ENCODE data around the gene C2CD2. TPM values are rescaled to one million over a fixed set of nuclear protein-coding genes. Genes with fewer than 3 reads are reported as not detected.

C2CD2 gene
- total RNA-seq, 3 donors from 2014 or later, result 37.0 to 73.8 (median 41.6) TPM

GRCh38 chr21:41861255-41861654 lies 92.6 kb downstream of the C2CD2 start:
- no peaks in the 10 kb centered on the region for H3K9me3 ChIP-seq
- no peak for TF ChIP-seq POLR2AphosphoS5 (IDR thresholded peaks at IDR 0.05)
- TF ChIP-seq, protein P1, sequence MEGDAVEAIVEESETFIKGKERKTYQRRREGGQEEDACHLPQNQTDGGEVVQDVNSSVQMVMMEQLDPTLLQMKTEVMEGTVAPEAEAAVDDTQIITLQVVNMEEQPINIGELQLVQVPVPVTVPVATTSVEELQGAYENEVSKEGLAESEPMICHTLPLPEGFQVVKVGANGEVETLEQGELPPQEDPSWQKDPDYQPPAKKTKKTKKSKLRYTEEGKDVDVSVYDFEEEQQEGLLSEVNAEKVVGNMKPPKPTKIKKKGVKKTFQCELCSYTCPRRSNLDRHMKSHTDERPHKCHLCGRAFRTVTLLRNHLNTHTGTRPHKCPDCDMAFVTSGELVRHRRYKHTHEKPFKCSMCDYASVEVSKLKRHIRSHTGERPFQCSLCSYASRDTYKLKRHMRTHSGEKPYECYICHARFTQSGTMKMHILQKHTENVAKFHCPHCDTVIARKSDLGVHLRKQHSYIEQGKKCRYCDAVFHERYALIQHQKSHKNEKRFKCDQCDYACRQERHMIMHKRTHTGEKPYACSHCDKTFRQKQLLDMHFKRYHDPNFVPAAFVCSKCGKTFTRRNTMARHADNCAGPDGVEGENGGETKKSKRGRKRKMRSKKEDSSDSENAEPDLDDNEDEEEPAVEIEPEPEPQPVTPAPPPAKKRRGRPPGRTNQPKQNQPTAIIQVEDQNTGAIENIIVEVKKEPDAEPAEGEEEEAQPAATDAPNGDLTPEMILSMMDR (IDR thresholded peaks at IDR 0.05), result no peak
- intact Hi-C loops (cut with DNase I; ENCODE audit: low total_unique reads), result no loop called here
- no peaks in the 10 kb centered on the region for H3K27me3 ChIP-seq
- DNase-seq (ENCODE audit: low spot score in 2 of 2), result no peak
- H3K4me3 ChIP-seq, result no peak overlapping the region
- no peaks in the 10 kb centered on the region for H3K4me1 ChIP-seq
- H3K36me3 ChIP-seq, result no peaks in the 10 kb centered on the region
- no peak overlapping the region for H3K27ac ChIP-seq

DNA sequence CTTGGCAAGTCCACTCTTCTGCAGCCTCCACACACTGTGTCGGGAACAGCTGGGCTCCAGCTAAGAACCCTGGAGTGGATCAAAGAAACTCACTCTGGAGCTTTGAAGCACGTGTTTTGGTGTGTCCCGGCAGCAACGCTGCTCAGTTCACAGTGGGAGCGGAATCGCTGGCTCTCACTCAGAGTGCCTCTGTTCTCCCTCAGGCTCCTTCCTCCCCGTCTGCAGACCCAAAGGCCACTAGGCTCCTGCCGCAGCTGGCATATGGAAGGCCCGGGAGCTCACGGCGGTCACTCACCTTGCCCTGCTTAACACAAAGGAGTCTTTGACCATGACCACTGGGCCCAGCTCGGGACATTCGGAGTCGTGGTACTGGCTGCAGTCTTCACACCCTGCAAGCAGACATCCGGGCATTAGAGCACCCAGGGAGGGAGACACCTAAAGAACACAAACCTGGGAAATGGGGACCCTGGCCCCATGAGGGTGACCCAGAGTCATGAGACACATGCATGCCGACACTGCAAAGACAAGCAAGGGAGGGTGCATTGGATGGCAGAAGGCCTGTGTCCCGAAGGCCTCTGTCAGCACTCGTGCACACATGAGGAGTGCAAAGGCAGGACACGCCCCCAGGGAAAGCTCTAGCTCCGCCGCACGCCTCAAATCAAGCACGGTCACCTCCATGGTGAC lies 94.4 kb downstream of the C2CD2 start:
- Histone ChIP-seq H3K4me1 (no peaks in the 10 kb centered on the region), H3K27me3 (no peaks in the 10 kb centered on the region), H3K36me3 (no peaks in the 10 kb centered on the region), H3K4me3 (no peak overlapping the region), H3K27ac (no peak overlapping the region), H3K9me3 (no peaks in the 10 kb centered on the region)
- TF ChIP-seq POLR2AphosphoS5 (IDR thresholded peaks at IDR 0.05) (no peak), POLR2A (IDR thresholded peaks at IDR 0.05) (no peak)
- TF ChIP-seq, protein P1 (IDR thresholded peaks at IDR 0.05), result no peak
- intact Hi-C loops (cut with DNase I; ENCODE audit: low total_unique reads), result no loop called here
- DNase-seq (ENCODE audit: low spot score in 2 of 2), result no peak

DNA sequence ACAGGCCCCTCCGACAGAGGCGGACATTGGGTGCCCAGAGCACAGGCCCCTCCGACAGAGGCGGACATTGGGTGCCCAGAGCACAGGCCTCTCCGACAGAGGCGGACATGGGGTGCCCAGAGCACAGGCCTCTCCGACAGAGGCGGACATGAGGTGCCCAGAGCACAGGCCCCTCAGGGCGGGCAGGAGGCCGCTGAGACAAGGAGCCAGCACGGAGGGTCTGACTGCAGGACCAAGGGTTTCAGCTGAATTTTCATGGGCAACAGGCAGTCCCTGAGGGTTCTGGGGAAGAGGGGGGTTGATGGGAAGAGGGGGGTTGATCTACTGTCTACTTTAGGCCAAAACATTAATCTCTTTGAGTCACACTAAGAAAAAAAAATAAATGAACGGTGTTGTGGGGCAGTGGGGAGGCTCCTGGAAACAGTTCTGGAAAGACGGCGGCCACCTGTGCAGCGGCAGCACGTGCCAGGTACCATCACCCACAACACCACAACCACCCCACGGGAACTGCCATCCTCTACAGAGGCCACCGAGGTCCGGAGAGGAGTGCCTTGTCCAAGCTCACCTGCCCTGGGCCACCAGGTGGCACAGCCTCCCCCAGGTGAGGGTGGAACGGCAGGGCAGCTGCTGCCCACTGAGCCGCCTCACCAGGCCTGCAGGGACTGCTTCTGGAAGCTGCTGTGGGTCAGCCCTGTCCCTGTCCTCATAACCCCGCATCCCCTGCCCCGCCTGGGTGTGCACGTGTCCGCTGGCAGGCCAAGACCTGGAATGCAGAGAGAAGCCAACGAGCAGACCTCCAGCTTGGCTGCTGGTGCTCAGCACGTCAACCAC lies 95.1 kb downstream of the C2CD2 start:
- no peak overlapping the region for H3K27ac ChIP-seq
- no peak for DNase-seq (ENCODE audit: low spot score in 2 of 2)
- H3K9me3 ChIP-seq, result no peaks in the 10 kb centered on the region
- no peaks in the 10 kb centered on the region for H3K4me1 ChIP-seq
- no peak overlapping the region for H3K4me3 ChIP-seq
- intact Hi-C loops (cut with DNase I; ENCODE audit: low total_unique reads), result no loop called here
- no peaks in the 10 kb centered on the region for H3K27me3 ChIP-seq
- TF ChIP-seq, protein P1 (IDR thresholded peaks at IDR 0.05), result no peak
- TF ChIP-seq POLR2AphosphoS5 (IDR thresholded peaks at IDR 0.05), result no peak
- no peak for TF ChIP-seq POLR2A (IDR thresholded peaks at IDR 0.05)
- H3K36me3 ChIP-seq, result no peaks in the 10 kb centered on the region

- H3K9me3 ChIP-seq, result no peaks in the 10 kb centered on the region
- H3K36me3 ChIP-seq, result no peaks in the 10 kb centered on the region
- no peaks in the 10 kb centered on the region for H3K27me3 ChIP-seq
- no peak for DNase-seq (ENCODE audit: low spot score in 2 of 2)
- TF ChIP-seq POLR2AphosphoS5 (IDR thresholded peaks at IDR 0.05), result no peak
- no peak overlapping the region for H3K4me3 ChIP-seq
- intact Hi-C loops (cut with DNase I; ENCODE audit: low total_unique reads), result no loop called here
- no peaks in the 10 kb centered on the region for H3K4me1 ChIP-seq
- H3K27ac ChIP-seq, result no peak overlapping the region
Observed at GRCh38 chr21:41857771-41858300, 96.0 kb downstream of the C2CD2 start.

DNA sequence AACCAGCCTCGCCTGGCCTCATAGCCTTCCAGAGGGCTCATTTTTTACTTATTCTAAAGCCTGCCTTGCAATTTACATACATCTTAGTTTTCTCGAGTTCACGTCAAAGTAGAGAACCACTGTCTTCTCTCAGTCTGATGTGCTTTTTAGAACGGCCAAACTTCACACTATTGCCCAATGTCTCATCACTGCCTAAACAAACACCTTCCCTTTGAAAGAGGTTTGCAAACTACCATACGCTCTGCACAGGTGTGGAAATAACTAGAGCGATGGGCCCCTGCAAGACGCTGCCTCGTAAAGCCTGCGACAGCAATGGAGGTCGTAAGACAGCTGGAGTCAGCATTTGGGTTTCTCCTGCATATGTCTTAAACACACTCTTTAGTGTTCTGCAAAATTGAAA lies 97.2 kb downstream of the C2CD2 start:
- Histone ChIP-seq H3K36me3 (no peaks in the 10 kb centered on the region), H3K27ac (no peak overlapping the region), H3K27me3 (no peaks in the 10 kb centered on the region), H3K4me1 (no peaks in the 10 kb centered on the region), H3K9me3 (no peaks in the 10 kb centered on the region), H3K4me3 (no peak overlapping the region)
- TF ChIP-seq, protein P1 (IDR thresholded peaks at IDR 0.05), result no peak
- no peak for TF ChIP-seq POLR2A (IDR thresholded peaks at IDR 0.05)
- TF ChIP-seq POLR2AphosphoS5 (IDR thresholded peaks at IDR 0.05), result no peak
- DNase-seq (ENCODE audit: low spot score in 2 of 2), result no peak
- intact Hi-C loops (cut with DNase I; ENCODE audit: low total_unique reads), result no loop called here

Data from breast epithelium (tissue), 4 donors.